CD4-positive, alpha-beta T cell (primary cell): ENCODE results near the gene CCDC85A. TPM values are rescaled to one million over a fixed set of nuclear protein-coding genes. Genes with fewer than 3 reads are reported as not detected.

Source experiments
- ATAC-seq: fragments of 200-7000 bp; cut with Tn5 transposase; one replicate; pipeline ENCODE4 v1.10.0; 2022; ENCODE audit warnings: mild to moderate bottlenecking; ENCODE audit not compliant: poor library complexity
- CTCF ChIA-PET: fragments of 350-600 bp; sonication (Branson Sonifier 250); formaldehyde crosslinking; loops from one replicate; lab custom pipeline; 2021; ENCODE audit warnings: antibody characterized with exemption, inconsistent platforms; lab: Charles Lee
- POLR2A ChIA-PET: fragments of 350-600 bp; sonication (Branson Sonifier 250); formaldehyde crosslinking; loops from one replicate; lab custom pipeline; 2021; ENCODE audit warnings: antibody characterized with exemption, inconsistent platforms; lab: Charles Lee
- DNase-seq, 14 experiments: peaks; one replicate each; pipeline ENCODE4 v3.0.0-alpha.2; 2013 to 2020; ENCODE audit warnings: mixed read lengths in 2 of 14
- H3K27ac ChIP-seq, 2 donors: one replicate each; pipeline versions ENCODE4 v1.5.1 to v1.7.0; 2013; ENCODE audit warnings: low read length in 2 of 2, low read depth in 1 of 2, mild to moderate bottlenecking in 1 of 2
- H3K27me3 ChIP-seq, 2 experiments: 1 replicate in 1 of 2; 2 replicates in 1 of 2; pipeline versions ENCODE4 v1.6.1 to v1.7.0; 2013; ENCODE audit warnings: low read length in 2 of 2, control low read depth in 1 of 2, mild to moderate bottlenecking in 1 of 2, moderate library complexity in 1 of 2; ENCODE audit not compliant: insufficient read depth in 2 of 2, control insufficient read depth in 1 of 2
- H3K36me3 ChIP-seq: one replicate; pipeline ENCODE4 v1.6.1; 2013; ENCODE audit warnings: low read length, control low read depth; ENCODE audit not compliant: insufficient read depth
- H3K4me1 ChIP-seq: one replicate; pipeline ENCODE4 v1.6.1; 2013; ENCODE audit warnings: low read length, control low read depth; ENCODE audit not compliant: insufficient read depth
- H3K4me3 ChIP-seq: one replicate; pipeline ENCODE4 v1.5.1; 2013; ENCODE audit warnings: mild to moderate bottlenecking, low read length, moderate library complexity
- H3K9me3 ChIP-seq, 2 experiments: 1 replicate in 1 of 2; 2 replicates in 1 of 2; pipeline versions ENCODE4 v1.6.1 to v1.7.0; 2013; ENCODE audit warnings: low read length in 2 of 2, mild to moderate bottlenecking in 2 of 2, control low read depth in 1 of 2, moderate library complexity in 1 of 2; ENCODE audit not compliant: control insufficient read depth in 1 of 2, insufficient read depth in 1 of 2
- H3K27ac Mint-ChIP-seq: one replicate; pipeline ENCODE4 v1.8.0; 2020; ENCODE audit warnings: mixed read lengths
- H3K27me3 Mint-ChIP-seq: one replicate; pipeline ENCODE4 v1.8.0; 2021; ENCODE audit warnings: mixed read lengths
- H3K36me3 Mint-ChIP-seq: one replicate; pipeline ENCODE4 v1.8.0; 2021; ENCODE audit warnings: low read depth, mixed read lengths
- H3K4me1 Mint-ChIP-seq: one replicate; pipeline ENCODE4 v1.8.0; 2021; ENCODE audit warnings: low read depth, mixed read lengths
- H3K4me3 Mint-ChIP-seq: one replicate; pipeline ENCODE4 v1.8.0; 2020; ENCODE audit warnings: mild to moderate bottlenecking, mixed read lengths
- H3K9me3 Mint-ChIP-seq: one replicate; pipeline ENCODE4 v1.8.0; 2020; ENCODE audit warnings: mixed read lengths
- intact Hi-C, 2 experiments: fragments of 100-400 bp; cut with DNase I in 1 of 2; cut with micrococcal nuclease in 1 of 2; formaldehyde crosslinking; loops; one replicate each; pipeline versions ENCODE4 v1.15.1 to v1.9.0; 2023 to 2025; cut with DNase I, micrococcal nuclease
- total RNA-seq, 174 experiments: library from RNA in 2 of 174; stranded (reverse) in 2 of 174; gene quantifications; one replicate each; pipeline ENCODE4 v1.2.3 and lab custom pipeline; 2021 to 2026
- TF ChIP-seq, protein P1 (sequence below): fragments of 200-600 bp; IDR thresholded peaks from one replicate; pipeline ENCODE4 v1.8.0; 2022; ENCODE audit warnings: antibody characterized with exemption, mild to moderate bottlenecking

CCDC85A gene
- total RNA-seq, 2 experiments from 2014 or later: not detected

DNA sequence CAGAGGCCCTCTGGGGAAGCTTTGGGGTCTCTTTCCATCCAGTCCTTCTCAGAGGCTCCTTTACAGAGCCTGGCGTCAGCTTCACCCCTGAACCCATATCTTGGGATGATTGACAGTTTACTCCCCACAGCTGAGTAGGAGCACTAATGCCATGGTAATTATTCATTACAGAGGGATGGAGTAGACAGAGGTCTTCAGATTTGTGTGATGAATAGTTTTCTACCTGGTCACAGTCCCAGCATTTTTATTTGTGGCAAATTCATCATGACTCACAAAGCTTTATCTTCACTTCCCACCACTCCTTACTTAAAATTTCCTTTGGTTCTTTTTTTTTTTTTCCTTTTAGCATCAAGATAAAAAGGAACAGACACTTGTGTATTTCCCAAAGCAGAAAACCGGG lies 104.2 kb downstream of the CCDC85A start:
- no peak overlapping the region for H3K27ac Mint-ChIP-seq
- no peak overlapping the region for H3K27ac ChIP-seq
- no peak overlapping the region for H3K4me3 ChIP-seq
- intact Hi-C loops: no loop called here
- peaks cover 10% of the 10 kb centered on the region for H3K9me3 Mint-ChIP-seq
- ATAC-seq: no peak
- no peaks in the 10 kb centered on the region for H3K4me1 Mint-ChIP-seq
- H3K27me3 ChIP-seq: no peaks in the 10 kb centered on the region
- H3K36me3 ChIP-seq: no peaks in the 10 kb centered on the region
- CTCF ChIA-PET: no interaction called here
- H3K4me1 ChIP-seq: no peaks in the 10 kb centered on the region
- POLR2A ChIA-PET: no interaction called here
- no peaks in the 10 kb centered on the region for H3K36me3 Mint-ChIP-seq
- H3K4me3 Mint-ChIP-seq: no peak overlapping the region
- TF ChIP-seq, protein P1, sequence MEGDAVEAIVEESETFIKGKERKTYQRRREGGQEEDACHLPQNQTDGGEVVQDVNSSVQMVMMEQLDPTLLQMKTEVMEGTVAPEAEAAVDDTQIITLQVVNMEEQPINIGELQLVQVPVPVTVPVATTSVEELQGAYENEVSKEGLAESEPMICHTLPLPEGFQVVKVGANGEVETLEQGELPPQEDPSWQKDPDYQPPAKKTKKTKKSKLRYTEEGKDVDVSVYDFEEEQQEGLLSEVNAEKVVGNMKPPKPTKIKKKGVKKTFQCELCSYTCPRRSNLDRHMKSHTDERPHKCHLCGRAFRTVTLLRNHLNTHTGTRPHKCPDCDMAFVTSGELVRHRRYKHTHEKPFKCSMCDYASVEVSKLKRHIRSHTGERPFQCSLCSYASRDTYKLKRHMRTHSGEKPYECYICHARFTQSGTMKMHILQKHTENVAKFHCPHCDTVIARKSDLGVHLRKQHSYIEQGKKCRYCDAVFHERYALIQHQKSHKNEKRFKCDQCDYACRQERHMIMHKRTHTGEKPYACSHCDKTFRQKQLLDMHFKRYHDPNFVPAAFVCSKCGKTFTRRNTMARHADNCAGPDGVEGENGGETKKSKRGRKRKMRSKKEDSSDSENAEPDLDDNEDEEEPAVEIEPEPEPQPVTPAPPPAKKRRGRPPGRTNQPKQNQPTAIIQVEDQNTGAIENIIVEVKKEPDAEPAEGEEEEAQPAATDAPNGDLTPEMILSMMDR: no peak
- H3K9me3 ChIP-seq: peaks cover 0 to 5% of the 10 kb centered on the region in 2 experiments
- no peaks in the 10 kb centered on the region for H3K27me3 Mint-ChIP-seq
- no peak for DNase-seq

DNA sequence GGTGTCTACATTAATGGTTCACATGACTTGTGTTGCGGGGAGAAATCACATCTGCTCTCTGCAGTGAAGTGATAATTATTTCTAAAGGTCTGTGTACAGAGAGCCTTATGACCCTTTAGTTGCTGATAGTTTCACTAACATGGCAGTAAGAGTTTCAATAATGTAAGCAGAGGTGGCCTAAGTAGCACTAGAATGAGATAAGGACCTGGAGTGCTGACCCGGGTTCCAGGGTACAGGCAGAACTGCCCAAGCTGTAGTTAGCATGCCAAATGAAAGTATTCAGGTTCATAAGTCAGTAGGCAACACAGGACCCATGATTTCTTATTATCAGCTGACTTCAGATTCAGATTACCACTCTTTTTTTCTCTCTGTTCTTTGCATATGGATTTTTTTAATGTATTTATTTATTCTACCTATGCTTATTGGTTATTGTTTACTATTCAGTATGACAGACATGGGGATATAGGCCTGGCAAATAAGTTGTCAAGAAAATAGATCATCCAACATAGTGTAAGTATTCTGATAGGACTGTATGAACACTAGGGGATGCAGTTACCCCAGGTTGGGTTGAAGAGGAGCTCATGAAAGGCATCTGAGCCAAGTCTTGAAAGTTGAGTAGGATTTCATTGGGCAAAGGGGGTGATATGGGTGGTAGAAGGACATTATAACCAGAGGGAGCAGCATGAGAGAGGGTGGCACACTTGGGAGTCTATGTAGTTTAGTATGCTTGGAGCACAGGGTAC lies 105.2 kb downstream of the CCDC85A start:
- Histone ChIP-seq H3K4me3 (no peak overlapping the region), H3K27me3 (no peaks in the 10 kb centered on the region), H3K27ac (no peak overlapping the region), H3K4me1 (no peaks in the 10 kb centered on the region), H3K9me3 (peaks cover 0 to 5% of the 10 kb centered on the region in 2 experiments), H3K36me3 (no peaks in the 10 kb centered on the region)
- DNase-seq (no peak), ATAC-seq (no peak)
- intact Hi-C loops: no loop called here
- peaks cover 10% of the 10 kb centered on the region for H3K9me3 Mint-ChIP-seq
- no peak overlapping the region for H3K4me3 Mint-ChIP-seq
- H3K27me3 Mint-ChIP-seq: no peaks in the 10 kb centered on the region
- TF ChIP-seq, protein P1: no peak
- H3K4me1 Mint-ChIP-seq: no peaks in the 10 kb centered on the region
- CTCF ChIA-PET: no interaction called here
- no peaks in the 10 kb centered on the region for H3K36me3 Mint-ChIP-seq
- POLR2A ChIA-PET: no interaction called here
- H3K27ac Mint-ChIP-seq: no peak overlapping the region

DNA sequence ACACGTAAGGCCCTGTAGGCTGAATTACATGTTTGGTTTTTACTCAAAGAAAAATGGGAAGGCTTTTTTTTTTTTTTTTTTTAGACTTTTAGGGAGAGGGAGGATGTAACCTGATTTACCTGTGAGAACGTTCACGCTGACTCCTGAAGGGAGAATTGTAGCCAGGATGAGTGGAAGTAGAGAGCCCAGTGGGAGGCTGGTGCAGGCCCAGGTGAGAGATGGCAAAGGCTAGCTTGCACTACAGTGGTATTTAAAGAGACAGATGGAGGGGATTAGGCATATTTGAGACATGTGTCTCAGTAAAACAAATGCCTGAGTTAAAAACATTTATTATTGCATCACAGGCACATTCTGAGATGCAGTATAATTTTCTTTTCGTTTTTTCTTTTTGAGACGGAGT lies 107.9 kb downstream of the CCDC85A start:
- Histone ChIP-seq H3K27me3 (no peaks in the 10 kb centered on the region), H3K36me3 (no peaks in the 10 kb centered on the region), H3K4me1 (no peaks in the 10 kb centered on the region), H3K9me3 (peaks cover 0 to 5% of the 10 kb centered on the region in 2 experiments), H3K4me3 (no peak overlapping the region), H3K27ac (no peak overlapping the region)
- TF ChIP-seq, protein P1: no peak
- POLR2A ChIA-PET: no interaction called here
- intact Hi-C loops: no loop called here
- H3K4me3 Mint-ChIP-seq: no peak overlapping the region
- no peaks in the 10 kb centered on the region for H3K4me1 Mint-ChIP-seq
- no peaks in the 10 kb centered on the region for H3K36me3 Mint-ChIP-seq
- DNase-seq (no peak), ATAC-seq (no peak)
- CTCF ChIA-PET: interaction anchor here (0.7 kb wide), 1 partner anchor 829 kb away, joined by 7 read pairs; no protein-coding TSS in a partner anchor
- peaks cover 3% of the 10 kb centered on the region for H3K9me3 Mint-ChIP-seq
- no peaks in the 10 kb centered on the region for H3K27me3 Mint-ChIP-seq
- no peak overlapping the region for H3K27ac Mint-ChIP-seq
